ENCODE results near the gene TMEM259. TPM values are rescaled to one million over a fixed set of nuclear protein-coding genes. Genes with fewer than 3 reads are reported as not detected.

Gene TMEM259
- total RNA-seq, 1 experiment from 2014 or later, result 253 TPM

DNA sequence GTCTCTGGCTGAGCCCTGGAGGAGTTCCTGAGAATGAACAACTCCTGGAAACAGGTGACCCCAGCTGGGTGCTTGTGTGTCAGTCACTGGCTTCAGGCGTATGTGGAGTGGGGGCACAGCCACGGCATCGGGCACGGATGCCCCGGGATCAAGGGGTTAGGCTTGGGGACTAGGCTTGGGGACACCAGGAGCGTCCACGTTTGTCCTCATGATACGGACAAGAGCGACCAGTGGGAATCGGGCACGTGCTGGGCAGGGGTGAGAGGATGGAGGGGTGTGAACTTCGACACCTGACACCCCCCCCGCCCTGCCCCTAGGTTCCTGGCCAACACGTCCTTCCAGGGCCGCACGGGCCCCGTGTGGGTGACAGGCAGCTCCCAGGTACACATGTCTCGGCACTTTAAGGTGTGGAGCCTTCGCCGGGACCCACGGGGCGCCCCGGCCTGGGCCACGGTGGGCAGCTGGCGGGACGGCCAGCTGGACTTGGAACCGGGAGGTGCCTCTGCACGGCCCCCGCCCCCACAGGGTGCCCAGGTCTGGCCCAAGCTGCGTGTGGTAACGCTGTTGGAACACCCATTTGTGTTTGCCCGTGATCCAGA, 16.6 kb downstream of the TMEM259 start:
- DNase-seq (ENCODE audit: low spot score), result no peak

DNA sequence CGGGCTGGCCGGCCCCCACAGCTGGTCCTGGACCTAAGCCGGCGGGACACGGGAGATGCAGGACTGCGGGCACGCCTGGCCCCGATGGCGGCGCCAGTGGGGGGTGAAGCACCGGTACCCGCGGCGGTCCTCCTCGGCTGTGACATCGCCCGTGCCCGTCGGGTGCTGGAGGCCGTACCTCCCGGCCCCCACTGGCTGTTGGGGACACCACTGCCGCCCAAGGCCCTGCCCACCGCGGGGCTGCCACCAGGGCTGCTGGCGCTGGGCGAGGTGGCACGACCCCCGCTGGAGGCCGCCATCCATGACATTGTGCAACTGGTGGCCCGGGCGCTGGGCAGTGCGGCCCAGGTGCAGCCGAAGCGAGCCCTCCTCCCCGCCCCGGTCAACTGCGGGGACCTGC, 17.6 kb downstream of the TMEM259 start:
- DNase-seq (ENCODE audit: low spot score), result no peak

DNA sequence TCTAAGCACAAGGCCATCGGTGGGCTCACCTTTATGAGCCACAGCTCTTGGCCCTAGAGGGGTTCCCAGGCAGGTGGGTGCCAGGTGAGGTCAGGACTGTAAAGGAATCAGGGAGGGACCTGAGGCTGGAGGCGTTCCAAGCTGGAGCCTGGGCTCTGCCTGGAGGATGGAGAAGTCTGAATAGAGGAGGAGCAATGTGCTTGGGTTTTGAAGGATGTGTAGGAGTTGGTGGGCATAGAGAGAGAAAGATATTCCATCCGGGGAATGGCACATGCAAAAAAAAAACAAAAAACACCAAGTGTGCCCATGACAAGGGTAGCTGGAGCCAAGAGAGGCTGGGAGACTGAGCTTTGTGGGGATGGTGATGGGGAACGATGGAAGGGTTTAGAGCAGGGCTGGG, 18.3 kb downstream of the TMEM259 start:
- DNase-seq (ENCODE audit: low spot score), result no peak

DNA sequence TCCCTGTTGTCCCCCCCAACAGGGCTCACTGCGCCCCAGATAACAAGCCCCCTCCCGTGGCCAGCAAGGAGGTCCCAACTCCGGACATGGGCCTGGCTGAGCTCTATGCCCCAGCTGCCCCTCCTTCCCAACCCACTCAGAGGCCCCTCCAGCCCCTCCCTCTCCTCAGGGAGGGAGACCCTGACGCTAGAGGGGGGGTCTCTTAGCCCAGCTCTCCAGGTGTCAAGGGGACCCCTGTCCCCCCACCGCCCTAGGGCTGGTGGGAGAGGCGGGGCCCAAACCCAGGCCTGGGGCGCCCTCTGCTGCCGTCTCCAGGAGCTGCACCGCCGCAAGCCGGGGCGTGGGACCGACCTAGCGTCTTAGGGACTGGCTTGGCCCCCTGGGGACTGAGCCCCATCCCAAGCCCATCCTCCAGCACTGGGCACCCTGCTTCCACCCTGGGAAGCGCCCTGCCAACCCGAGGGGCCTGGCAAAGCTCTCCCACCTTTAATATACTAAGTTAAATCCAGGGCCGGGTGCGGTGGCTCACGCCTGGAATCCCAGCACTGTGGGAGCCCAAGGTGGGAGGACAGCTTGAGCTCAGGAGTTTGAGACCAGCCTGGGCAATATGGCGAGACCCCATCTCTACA, 19.3 kb downstream of the TMEM259 start:
- no peak for DNase-seq (ENCODE audit: low spot score)

DNA sequence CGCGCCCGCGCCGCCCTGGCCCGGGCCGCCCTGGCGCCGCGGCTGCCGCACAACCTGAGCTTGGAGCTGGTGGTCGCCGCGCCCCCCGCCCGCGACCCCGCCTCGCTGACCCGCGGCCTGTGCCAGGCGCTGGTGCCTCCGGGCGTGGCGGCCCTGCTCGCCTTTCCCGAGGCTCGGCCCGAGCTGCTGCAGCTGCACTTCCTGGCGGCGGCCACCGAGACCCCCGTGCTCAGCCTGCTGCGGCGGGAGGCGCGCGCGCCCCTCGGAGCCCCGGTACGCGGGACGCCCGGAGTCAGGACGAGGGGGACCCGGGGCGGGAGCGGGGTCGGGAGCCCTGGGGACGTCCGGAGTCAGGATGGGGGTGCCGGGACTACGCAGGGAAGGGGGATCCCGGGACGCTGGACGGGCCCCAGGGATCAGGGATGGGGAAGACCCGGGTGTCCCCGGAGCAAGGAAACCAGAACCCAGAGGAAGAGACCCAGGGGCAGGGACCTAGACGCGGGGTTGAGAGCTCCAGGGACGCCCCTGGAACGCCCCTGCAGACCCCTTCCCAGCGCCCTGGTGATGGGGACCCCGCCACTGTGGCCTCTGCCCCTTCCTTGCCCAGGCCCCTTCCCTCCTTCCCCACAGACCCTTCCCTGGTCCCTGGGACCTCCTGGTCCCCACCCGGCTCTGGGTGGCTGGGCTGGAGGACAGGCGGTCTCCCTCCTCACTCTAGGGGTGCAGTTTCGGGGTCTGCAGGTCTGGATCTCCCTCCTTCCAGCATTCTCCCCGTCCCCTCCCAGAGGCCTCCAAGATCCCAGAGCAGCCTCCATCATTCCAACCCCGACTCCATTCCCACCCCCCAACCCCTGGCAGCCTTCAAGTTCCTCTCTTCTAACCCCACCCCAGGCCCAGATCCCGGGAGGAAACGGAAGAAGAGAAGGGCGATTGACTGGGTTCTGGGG, 20.1 kb downstream of the TMEM259 start:
- DNase-seq (ENCODE audit: low spot score), result no peak

DNA sequence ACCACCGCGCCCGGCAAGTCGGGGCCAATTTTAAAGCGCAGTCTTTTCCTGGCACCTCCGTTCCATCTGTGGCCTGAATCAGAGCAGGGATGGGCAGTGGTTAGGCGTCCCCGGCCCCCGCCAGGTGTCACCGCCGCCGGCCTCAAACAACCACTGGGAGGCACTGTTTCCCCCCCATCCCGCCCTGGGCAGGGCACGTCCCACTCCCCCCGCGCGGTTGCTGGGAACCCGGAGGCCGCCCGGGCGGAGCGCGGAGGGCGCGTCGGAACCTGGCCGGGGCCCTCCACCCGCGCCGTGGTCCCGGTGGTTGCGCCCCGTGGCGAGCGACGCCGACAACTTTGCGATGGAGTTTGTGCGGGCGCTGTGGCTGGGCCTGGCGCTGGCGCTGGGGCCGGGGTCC, 20.8 kb downstream of the TMEM259 start, which contains the start of gene GRIN3B:
Gene GRIN3B (plus strand): TSS at position 325 of the 400 bp plus-strand sequence. CDS start 19 bp downstream, at position 344.
- no peak for DNase-seq (ENCODE audit: low spot score)

DNA sequence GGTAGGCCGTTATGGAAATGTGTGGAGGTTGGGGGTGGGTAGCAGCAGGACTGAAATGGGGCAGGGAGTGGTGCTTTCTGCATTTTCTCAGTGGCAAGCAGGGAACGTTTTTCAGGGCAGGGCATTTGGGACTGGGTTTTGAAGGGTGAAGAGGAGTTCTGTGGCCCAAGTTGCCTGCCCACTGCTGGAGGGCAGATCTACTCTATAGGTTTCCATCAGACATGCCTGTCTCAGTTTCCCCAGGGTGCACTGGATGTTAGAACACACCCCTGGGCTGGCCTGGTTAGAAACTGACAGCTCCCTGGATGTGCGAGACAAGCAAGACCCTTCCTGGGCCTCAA, 21.6 kb downstream of the TMEM259 start:
- no peak for DNase-seq (ENCODE audit: low spot score)

DNA sequence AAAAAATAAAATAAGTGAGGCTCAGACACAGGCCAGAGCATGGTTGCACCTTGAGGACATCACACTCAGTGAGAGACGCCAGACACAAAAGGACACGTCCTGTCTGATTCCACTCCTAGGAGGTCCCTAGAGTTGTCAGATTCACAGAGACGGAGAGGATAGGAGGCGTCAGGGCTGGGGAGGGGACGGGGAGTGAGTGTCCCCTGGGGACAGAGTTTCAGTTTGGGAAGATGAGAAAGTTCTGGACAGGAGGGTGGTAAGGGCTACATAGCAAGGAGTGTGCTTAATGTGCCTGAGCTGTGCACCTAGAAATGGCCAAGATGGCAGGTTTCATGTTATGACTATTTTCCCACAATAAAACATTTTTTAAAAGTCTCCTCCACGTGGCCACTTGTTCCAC, 22.9 kb downstream of the TMEM259 start:
- no peak for DNase-seq (ENCODE audit: low spot score)

DNA sequence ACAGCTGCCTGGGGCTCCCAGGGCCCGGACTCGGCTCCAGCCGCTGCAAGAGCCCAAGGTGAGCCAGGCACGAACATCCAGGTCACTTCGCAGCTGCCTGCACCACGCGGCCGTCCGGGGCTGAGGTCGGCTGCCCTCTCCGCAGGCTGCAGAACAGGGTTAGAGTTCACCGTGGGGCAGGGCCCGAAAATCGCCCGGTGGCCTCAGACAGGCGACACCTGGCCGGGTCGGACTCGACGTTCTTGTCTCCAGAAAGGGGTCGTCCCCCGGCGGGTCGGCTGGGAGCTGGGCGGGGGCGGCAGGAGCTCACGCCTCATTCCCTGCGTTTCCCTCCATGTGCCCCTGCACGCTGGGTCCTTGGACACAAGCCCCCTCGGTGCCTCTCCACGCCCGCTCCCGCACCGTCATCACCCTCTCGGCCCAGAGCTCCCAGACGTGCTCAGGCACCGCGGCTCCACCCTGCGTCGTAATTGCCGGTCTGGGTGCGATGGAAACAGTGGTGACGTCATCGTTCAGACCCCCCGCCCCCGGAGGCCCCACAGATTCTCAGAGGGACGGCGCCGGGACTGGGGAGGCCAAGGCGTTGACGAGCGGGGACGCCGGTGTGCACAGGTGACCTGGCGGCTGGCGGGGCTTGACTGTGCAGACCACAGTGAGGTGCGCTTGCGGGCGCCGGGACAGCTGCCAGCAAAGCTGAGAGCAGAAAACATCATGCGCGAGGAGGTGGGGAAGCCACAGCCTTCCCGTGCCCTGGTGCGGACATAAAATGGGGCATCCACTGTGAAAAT, 24.7 kb downstream of the TMEM259 start:
- DNase-seq (ENCODE audit: low spot score), result no peak

DNA sequence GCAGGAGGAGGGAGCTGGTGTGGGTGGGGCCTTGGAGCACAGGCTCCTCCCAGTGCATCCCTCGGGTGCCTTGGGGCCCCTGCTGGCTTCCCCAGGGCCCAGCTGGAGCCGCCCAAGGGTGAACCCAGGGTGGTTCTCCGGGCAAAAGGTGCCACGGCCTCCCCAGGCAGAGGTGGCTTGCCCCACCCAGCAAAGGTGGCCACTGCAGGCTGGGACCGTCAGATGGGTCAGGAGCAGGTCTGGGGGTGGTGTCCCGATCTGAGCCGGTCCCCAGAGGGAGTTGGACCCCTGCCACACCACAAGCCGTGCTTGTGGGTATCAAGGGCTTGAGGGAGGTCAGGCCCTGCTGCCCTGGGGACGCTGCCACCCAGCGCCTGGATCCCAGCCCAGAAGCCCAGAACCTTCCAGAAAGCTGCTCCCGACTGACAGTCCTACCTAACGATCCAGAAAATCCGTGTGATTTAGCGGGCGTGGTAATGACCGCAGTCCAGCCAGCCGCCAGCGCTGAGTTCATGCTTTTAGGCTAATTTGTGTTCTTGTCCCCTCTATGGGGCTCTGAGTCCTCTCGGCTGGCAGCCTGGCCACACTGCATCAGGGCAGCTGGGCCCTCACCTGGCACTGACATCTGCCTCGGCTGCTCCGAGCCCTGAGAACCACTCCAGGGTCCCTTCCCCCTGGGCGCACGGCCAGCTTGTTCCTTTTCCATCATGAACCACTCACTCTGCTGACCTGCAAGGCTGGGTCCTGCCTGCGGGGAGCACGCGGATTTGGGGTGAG, 25.7 kb downstream of the TMEM259 start:
- DNase-seq (ENCODE audit: low spot score), result no peak

DNA sequence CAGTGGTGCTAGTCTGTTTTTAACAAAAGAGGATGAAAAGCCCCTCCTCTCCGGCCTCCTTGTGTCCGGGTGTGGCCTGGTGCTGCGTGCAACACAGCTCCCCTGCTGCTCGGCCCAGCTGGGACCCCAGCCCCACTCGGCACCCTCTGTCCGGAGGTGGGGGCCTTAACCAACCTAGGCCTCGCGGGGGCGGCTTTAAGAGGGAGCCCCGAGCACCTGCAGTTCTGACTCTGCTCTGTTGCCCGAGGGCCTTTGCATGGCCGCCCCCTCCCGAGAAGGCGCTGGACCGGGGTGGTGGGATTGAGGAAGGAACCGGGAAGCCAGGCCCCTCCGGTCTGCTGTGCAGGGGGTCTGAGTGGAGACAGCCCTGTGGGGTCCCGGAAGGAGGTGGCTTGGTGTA, 26.4 kb downstream of the TMEM259 start:
- no peak for DNase-seq (ENCODE audit: low spot score)

DNA sequence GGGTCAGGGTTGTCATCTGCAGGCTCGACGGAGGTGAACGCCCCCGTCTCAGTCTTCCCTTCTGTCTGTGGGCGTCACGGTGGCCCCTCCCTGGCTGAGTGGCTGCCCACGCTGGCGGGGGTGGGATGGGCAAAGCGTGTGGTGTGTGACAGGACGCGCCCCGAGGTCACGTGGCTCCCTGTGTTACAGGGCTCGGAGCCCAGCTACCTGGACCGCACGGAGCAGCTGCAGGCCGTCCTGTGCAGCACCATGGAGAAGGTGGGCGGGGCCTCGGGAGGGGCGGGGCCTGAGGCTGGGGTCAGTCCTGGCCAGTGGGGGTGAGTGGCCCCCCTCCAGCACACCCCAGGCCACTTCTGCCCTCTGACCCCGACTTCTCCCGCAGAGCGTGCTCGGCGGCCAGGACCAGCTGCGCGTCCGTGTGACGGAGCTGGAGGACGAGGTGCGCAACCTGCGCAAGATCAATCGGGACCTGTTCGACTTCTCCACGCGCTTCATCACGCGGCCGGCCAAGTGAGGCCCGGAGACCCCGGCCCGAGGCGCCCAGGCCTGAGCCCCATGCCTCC, 27.0 kb downstream of the TMEM259 start:
- no peak for DNase-seq (ENCODE audit: low spot score)

DNA sequence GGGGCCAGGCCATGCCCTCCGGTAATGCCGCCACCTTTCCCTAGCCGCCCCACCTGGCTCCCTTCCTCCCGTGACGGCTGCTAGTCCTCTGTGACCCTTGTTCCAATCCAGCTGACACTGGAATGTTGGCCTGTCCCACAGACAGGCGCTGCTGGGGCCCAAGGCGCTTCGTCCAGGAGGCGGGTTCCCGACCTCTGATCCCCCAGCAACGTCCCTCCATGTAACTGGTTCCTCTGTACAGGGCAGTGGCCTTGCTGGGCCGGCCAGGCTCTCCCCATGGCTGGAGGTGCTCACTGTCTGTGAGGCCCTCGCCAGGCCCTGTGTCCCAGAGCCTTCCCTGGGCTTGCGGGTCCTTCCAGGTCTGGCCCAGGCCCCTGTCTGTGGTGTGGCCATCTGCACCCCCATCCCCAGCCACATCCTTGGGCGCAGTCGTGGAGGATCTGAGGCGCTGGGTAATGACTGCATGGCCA, 27.5 kb downstream of the TMEM259 start:
- no peak for DNase-seq (ENCODE audit: low spot score)

DNA sequence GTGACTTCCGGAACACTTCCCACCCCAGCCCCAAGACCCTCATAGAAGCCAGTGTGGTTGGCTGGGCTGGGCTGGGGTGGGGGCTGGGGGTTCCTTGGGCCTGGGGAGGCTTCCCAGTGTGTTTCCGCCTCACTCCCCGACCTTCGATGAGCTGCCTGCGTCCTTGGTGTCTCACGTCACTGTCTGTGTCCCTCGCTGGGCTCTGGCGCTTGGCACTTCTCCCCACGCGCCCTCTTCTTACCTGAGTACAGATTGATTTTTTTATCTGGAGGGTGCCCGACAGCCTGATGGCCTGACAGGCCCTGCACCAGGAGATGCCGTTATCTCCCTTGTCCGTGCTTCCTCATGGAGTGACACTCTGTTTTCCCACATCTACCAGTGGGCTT, 28.3 kb downstream of the TMEM259 start:
- no peak for DNase-seq (ENCODE audit: low spot score)

DNA sequence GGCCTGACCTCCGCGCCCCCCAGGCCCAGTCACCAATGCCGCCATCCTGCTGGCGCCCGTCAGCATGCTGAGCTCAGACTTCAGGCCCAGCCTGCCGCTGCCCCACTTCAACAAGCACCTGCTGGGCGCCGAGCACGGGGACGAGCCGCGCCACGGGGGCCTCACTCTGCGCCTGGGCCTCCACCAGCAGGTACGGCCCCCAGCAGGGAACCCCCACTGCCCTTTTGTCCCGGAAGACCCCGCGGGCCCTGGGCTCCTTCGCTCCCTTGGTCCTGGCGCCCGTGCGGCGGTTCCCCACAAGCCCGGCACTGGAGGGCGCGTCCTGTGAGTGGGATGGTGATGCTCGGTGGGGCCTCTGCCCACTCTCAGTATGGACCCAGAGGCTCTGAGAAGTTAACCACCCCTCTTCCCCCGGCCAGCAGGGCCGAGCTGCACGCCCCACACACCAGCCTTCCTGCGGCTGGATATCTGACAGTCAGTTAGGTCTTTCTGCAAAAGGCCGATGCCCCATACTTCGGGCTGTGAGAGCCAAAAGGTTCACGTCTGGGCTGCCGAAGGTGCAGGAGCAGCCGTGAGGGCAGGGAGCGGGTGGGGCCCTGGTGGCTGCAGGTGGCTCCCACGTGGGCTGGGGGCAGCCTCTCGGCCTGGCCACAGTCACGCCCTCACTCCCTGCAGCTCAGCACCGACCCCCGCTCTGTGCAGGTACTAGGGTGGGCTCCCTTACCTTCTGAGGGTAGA, 28.8 kb downstream of the TMEM259 start:
- no peak for DNase-seq (ENCODE audit: low spot score)

DNA sequence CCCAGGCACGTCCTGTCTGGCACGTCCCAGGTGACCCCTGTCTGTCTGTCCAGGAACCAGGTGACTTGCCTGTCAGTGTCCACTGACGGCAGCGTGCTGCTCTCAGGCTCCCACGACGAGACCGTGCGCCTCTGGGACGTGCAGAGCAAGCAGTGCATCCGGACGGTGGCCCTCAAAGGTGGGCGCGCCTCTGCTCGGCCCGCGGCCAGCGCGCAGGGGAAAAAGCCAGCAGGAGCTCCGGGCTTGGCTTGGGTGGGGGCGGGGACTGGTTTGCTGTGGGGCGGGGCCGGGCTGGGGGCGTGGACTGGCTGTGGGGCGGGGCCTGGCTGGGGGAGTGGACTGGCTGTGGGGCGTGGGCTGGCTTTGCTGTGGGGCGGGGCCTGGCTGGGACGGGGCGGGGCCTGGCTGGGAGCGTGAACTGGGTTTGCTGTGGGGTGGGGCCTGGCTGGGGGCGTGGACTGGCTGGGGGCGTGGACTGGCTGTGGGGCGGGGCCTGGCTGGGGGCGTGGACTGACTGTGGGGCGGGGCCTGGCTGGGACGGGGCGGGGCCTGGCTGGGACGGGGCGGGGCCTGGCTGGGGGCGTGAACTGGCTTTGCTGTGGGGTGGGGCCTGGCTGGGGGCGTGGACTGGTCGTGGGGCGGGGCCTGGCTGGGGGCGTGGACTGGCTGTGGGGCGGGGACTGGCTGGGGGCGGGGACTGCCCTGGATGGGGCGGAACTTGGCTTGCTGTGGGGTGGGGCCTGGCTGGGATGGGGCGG, 29.6 kb downstream of the TMEM259 start:
- no peak for DNase-seq (ENCODE audit: low spot score)

DNA sequence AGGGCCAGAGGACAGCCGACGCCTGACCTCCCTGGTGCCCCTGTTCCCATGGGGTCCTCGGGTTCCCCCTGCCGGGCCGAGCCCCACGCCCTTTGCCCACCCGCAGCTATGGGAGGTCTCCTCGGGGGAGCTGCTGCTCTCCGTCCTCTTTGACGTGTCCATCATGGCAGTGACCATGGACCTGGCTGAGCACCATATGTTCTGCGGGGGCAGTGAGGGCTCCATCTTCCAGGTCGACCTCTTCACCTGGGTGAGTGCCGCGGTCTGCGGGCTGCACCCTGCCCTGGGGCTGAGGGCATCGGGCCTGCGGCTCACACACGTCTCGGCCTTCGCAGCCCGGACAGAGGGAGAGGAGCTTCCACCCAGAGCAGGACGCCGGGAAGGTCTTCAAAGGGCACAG, 30.2 kb downstream of the TMEM259 start:
- DNase-seq (ENCODE audit: low spot score), result no peak

DNA sequence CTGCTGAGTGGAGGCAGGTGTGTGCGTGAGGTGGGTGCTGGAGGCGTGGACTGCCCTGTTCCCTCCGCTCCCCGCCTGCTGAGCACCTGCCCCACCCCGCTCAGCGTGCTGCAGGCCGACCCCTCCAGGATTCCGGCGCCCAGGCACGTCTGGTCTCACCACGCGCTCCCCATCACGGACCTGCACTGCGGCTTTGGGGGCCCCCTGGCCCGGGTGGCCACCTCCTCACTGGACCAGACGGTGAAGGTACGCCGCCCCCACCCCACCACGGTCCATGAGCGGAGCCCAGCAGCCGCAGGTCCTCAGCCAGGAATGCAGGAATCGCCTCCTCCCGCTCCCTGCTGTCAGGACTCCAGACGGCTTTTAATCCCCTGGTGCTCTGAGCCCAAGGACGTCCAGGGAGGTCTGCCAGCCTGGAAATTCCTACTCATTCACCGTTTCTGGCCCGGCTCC, 30.8 kb downstream of the TMEM259 start:
- DNase-seq (ENCODE audit: low spot score), result no peak
